Stimulated activated CD4-positive, alpha-beta T cell treated with anti-CD3 and anti-CD28 coated beads, Interleukin-4, amount 100 ng/mL, for 4 hours (primary cell): ENCODE measurements around the gene TMC8.

Source experiments
- DNase-seq, 2 experiments: peaks; one replicate each; pipeline ENCODE4 v3.0.0-alpha.2; 2020

TMC8 gene

GRCh38 chr17:78185981-78186691 lies 55.6 kb downstream of the TMC8 start:
- no peak for DNase-seq

GRCh38 chr17:78186692-78187595 lies 56.4 kb downstream of the TMC8 start, which contains the start of the genes AFMID and TK1:
TSS of gene AFMID (plus strand) at chr17:78187362. CDS start at chr17:78187371, 9 bp downstream.
TSS of gene TK1 (minus strand) at chr17:78187052. CDS start at chr17:78186994, 58 bp downstream.
- peak; percentile 63 to 80 for DNase-seq
